ENCODE measurements around the gene TRMT112. TPM values are rescaled to one million over a fixed set of nuclear protein-coding genes. Genes with fewer than 3 reads are reported as not detected.
"Not testable (repeated sequence)": the region's sequence is repeated elsewhere in the genome, so short reads cannot be mapped to it uniquely, and the experiment has no call there.

Gene TRMT112
- total RNA-seq, 6 experiments from 2014 or later: 58.0 to 122 (median 85.3) TPM

- Histone ChIP-seq H3K27me3 (no peaks in the 10 kb centered on the region), H3K4me3 (no peak overlapping the region), H3K36me3 (peaks cover 0 to 22% (median 10%) of the 10 kb centered on the region in 4 donors), H3K4me1 (peaks cover 0 to 21% (median 8%) of the 10 kb centered on the region in 4 donors), H3K9me3 (no peaks in the 10 kb centered on the region), H3K27ac (no peak overlapping the region)
- intact Hi-C loops (cut with DNase I): no loop called here
- ATAC-seq: no peak
- DNase-seq: no peak
- WGBS (ENCODE audit: insufficient coverage, low coverage, low lambda C conversion rate, missing lambda C conversion rate): 88% methylated on average over 7 of the region's 24 CpGs
- no peak for TF ChIP-seq POLR2A (IDR thresholded peaks at IDR 0.05)
- TF ChIP-seq, protein P1, sequence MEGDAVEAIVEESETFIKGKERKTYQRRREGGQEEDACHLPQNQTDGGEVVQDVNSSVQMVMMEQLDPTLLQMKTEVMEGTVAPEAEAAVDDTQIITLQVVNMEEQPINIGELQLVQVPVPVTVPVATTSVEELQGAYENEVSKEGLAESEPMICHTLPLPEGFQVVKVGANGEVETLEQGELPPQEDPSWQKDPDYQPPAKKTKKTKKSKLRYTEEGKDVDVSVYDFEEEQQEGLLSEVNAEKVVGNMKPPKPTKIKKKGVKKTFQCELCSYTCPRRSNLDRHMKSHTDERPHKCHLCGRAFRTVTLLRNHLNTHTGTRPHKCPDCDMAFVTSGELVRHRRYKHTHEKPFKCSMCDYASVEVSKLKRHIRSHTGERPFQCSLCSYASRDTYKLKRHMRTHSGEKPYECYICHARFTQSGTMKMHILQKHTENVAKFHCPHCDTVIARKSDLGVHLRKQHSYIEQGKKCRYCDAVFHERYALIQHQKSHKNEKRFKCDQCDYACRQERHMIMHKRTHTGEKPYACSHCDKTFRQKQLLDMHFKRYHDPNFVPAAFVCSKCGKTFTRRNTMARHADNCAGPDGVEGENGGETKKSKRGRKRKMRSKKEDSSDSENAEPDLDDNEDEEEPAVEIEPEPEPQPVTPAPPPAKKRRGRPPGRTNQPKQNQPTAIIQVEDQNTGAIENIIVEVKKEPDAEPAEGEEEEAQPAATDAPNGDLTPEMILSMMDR (IDR thresholded peaks at IDR 0.05): no peak
Measured at GRCh38 chr11:64314805-64315561, 2.4 kb downstream of the TRMT112 start.

DNA sequence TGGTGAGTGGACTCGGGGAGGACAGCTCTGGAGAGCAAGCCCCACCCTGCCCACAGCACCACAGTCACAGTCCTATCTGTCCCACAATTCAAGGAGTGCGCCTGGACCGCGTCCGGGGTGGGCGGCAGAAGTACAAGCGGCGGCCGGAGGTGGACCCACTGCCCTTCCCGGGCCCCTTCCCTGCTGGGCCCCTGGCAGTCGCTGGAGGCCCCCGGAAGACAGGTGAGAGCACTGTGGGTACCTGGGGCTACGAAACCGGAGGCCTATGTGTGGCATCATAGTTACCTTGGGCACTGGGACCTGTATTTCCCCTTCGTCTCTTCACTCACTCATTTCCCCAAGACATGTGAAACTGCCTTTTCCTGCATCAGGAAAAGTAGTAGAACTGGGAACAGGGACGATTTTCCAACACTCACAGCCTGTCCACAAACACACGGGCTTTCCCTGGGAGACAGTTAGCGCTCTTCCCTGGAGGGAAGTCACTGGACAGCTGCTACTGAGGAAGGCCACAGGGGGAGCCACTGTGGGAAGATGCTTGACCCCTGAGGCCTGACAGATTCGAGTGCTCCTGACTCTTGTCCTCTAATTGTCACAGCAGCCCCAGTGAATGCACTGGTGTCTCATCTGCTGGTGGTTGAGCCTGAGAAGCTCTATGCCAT lies 3.1 kb downstream of the TRMT112 start:
- Histone ChIP-seq H3K4me1 (peaks cover 0 to 28% (median 7%) of the 10 kb centered on the region in 4 donors), H3K36me3 (peaks cover 0 to 22% (median 10%) of the 10 kb centered on the region in 4 donors), H3K27me3 (no peaks in the 10 kb centered on the region), H3K4me3 (no peak overlapping the region), H3K27ac (no peak overlapping the region), H3K9me3 (no peaks in the 10 kb centered on the region)
- DNase-seq: no peak
- no peak for TF ChIP-seq POLR2A (IDR thresholded peaks at IDR 0.05)
- TF ChIP-seq, protein P1 (IDR thresholded peaks at IDR 0.05): no peak
- ATAC-seq: no peak
- WGBS (ENCODE audit: insufficient coverage, low coverage, low lambda C conversion rate, missing lambda C conversion rate): 27% methylated on average over 2 of the region's 19 CpGs
- intact Hi-C loops (cut with DNase I): no loop called here

DNA sequence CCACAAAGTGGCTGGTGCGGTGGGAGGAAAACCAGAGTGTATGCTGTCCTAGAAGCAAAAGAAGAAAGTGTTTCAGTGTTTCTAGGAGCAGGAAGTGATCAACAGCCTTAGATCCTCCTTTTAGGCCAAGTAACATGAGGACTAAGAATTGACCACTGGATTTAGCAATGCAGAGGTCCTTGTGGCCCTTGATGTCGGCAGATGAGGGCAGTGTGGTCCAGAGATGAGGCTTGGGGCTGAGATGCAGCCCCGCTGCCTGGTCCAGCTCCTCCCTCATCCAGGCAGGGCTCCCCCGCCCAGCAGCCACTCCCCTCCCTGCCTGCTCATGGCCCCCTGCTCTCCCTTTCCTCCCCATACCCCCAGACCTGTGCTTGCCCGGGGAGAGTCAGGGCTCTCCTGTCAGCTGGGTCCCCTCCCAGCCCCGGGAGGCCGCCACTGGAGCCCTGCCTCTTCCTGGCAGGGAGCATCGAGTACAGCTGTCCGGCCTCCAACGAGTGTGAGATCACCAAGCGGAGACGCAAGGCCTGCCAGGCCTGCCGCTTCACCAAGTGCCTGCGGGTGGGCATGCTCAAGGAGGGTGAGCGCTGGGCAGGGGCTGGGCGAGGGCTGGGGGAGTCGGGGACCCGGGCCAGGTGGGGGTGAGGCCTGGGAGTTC lies 3.7 kb downstream of the TRMT112 start:
- TF ChIP-seq, protein P1 (IDR thresholded peaks at IDR 0.05): no peak
- no peak for TF ChIP-seq POLR2A (IDR thresholded peaks at IDR 0.05)
- peaks cover 0 to 27% (median 5%) of the 10 kb centered on the region in 4 donors for H3K4me1 ChIP-seq
- 53% methylated on average over 2 of the region's 18 CpGs for WGBS (ENCODE audit: insufficient coverage, low coverage, low lambda C conversion rate, missing lambda C conversion rate)
- ATAC-seq (no peak), DNase-seq (no peak)
- no peak overlapping the region for H3K4me3 ChIP-seq
- H3K9me3 ChIP-seq: no peaks in the 10 kb centered on the region
- no peak overlapping the region for H3K27ac ChIP-seq
- no peaks in the 10 kb centered on the region for H3K27me3 ChIP-seq
- intact Hi-C loops (cut with DNase I): no loop called here
- peaks cover 0 to 22% (median 10%) of the 10 kb centered on the region in 4 donors for H3K36me3 ChIP-seq

DNA sequence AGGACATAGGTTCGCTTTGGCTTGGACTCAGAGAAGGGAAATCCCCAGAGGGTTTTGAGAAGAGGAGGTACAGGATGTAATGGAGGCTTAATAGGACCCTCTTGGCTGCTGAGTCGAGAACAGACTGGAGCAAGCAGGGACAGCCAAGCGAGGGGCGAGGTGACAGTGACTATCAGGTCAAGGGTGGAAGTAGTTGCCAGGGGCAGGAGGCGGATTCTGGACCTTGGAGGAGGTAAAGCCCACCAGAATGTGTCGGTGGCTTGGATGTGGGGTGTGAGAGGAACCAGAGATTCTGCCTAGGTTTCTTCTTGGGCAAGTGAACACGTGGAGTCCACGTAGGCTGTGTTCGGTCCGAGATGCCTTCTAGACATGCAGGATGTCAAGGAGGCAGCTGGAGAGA lies 4.4 kb downstream of the TRMT112 start:
- H3K4me3 ChIP-seq: no peak overlapping the region
- peak overlapping the region in 1 of 3 donors; percentile 3 for H3K27ac ChIP-seq
- H3K27me3 ChIP-seq: no peaks in the 10 kb centered on the region
- intact Hi-C loops (cut with DNase I): no loop called here
- peaks cover 0 to 22% (median 10%) of the 10 kb centered on the region in 4 donors for H3K36me3 ChIP-seq
- 93% methylated on average over 10 of the region's 10 CpGs for WGBS (ENCODE audit: insufficient coverage, low coverage, low lambda C conversion rate, missing lambda C conversion rate)
- ATAC-seq (no peak), DNase-seq (no peak)
- peaks cover 0 to 32% (median 5%) of the 10 kb centered on the region in 4 donors for H3K4me1 ChIP-seq
- H3K9me3 ChIP-seq: no peaks in the 10 kb centered on the region
- TF ChIP-seq POLR2A (IDR thresholded peaks at IDR 0.05): no peak
- TF ChIP-seq, protein P1 (IDR thresholded peaks at IDR 0.05): no peak

- WGBS (ENCODE audit: insufficient coverage, low coverage, low lambda C conversion rate, missing lambda C conversion rate): 66% methylated on average over 5 of the region's 5 CpGs
- Histone ChIP-seq H3K4me3 (peak overlapping the region in 1 of 3 donors; percentile 81), H3K4me1 (peaks cover 0 to 36% (median 7%) of the 10 kb centered on the region in 4 donors), H3K27ac (peak overlapping the region in 1 of 3 donors; percentile 97)
- ATAC-seq; H3K36me3 ChIP-seq; H3K9me3 ChIP-seq; intact Hi-C loops (cut with DNase I); DNase-seq; H3K27me3 ChIP-seq: not testable (repeated sequence)
Measured at GRCh38 chr11:64307795-64308194, 9.6 kb downstream of the TRMT112 start.

All from right lobe of liver (tissue), 6 donors.